MM.1S (cell line): ENCODE measurements around the gene DAW1.

Experiments used
- EZH2 ChIP-seq: fragments of 300-600 bp; sonication (generic); optimal IDR thresholded peaks from 2 replicates; pipeline ENCODE3; 2017; ENCODE audit warnings: low read depth, mild to moderate bottlenecking, antibody characterized with exemption, low read length, mixed read lengths
- EZH2phosphoT487 ChIP-seq: fragments of 300-600 bp; sonication (generic); IDR thresholded peaks from 2 replicates; pipeline ENCODE4 v1.6.1; 2018; ENCODE audit warnings: antibody characterized with exemption, low read length
- TF ChIP-seq, protein P1 (sequence below): fragments of 300-600 bp; sonication (generic); IDR thresholded peaks from 2 replicates; pipeline ENCODE4 v1.5.1; 2016; ENCODE audit warnings: antibody characterized with exemption, low read length, mixed read lengths

DNA sequence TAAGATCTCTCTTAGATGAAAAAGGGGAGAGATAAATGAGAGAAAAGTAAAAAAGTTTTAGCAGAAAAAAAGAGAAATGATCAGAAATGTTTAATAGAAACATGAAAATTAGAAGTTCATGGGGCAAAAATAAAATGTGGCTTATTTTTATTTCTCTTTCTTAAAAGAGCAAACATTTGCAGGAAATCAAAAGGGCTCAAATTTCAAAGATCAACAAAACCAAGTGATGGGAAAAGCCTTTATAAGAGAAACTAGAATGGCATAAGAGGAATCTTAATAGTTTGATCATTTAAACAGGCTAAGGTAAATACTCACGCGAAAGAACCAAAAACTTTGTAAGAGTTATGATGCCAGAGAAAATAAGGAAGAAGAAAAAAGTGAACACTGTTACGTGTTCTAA is 23.3 kb upstream of the DAW1 start:
- TF ChIP-seq, protein P1, sequence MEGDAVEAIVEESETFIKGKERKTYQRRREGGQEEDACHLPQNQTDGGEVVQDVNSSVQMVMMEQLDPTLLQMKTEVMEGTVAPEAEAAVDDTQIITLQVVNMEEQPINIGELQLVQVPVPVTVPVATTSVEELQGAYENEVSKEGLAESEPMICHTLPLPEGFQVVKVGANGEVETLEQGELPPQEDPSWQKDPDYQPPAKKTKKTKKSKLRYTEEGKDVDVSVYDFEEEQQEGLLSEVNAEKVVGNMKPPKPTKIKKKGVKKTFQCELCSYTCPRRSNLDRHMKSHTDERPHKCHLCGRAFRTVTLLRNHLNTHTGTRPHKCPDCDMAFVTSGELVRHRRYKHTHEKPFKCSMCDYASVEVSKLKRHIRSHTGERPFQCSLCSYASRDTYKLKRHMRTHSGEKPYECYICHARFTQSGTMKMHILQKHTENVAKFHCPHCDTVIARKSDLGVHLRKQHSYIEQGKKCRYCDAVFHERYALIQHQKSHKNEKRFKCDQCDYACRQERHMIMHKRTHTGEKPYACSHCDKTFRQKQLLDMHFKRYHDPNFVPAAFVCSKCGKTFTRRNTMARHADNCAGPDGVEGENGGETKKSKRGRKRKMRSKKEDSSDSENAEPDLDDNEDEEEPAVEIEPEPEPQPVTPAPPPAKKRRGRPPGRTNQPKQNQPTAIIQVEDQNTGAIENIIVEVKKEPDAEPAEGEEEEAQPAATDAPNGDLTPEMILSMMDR, result no peak
- TF ChIP-seq EZH2 (no peak), EZH2phosphoT487 (no peak)
